Hindlimb muscle (tissue), 1 donor: ENCODE data around the gene RDH5. TPM values are rescaled to one million over a fixed set of nuclear protein-coding genes. Genes with fewer than 3 reads are reported as not detected.

Experiments
- DNase-seq: peaks from one replicate; pipeline ENCODE4 v3.0.0-alpha.2; 2013
- polyA plus RNA-seq: library from polyadenylated mRNA; unstranded; fragments of 120-200 nt; gene quantifications from one replicate; pipeline ENCODE4 v1.2.1, GENCODE V29; 2013; ENCODE audit not compliant: insufficient read length

The RDH5 gene
- polyA plus RNA-seq: 31.4 TPM

- no peak for DNase-seq
Observed at GRCh38 chr12:55720071-55720564, at the start of gene RDH5. Gene RDH5, plus strand, starts transcription at chr12:55720393. Its CDS starts 792 bp downstream, at chr12:55721185.

DNA sequence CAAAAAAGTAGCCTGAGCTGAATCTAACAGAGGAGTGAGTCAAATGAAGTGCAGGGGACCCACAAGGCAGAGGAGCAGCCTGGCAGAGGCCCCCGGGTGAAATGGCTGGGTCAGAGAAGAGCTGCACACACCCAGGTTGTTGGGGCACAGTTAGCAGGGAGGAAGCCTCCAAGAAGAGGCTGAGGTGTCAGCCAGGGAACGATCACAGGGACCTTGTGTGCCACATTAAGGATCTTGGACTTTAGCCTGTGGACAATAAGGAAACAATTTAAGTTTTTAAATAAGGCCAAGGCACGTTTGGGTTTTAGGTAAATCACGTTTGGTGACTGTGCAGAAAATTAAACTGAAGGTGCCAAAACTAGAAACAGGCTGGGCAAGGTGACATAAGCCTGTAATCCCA, 48.4 kb upstream of the RDH5 start:
- DNase-seq: no peak

GRCh38 chr12:55673638-55674037, 46.6 kb upstream of the RDH5 start:
- no peak for DNase-seq

GRCh38 chr12:55675666-55676065, 44.5 kb upstream of the RDH5 start:
- no peak for DNase-seq

GRCh38 chr12:55676707-55677106, 43.5 kb upstream of the RDH5 start:
- DNase-seq: no peak

- no peak for DNase-seq
Observed at GRCh38 chr12:55679691-55680090, 40.5 kb upstream of the RDH5 start.

GRCh38 chr12:55681142-55682077, 38.8 kb upstream of the RDH5 start:
- peak; percentile 46 for DNase-seq

- no peak for DNase-seq
Observed at GRCh38 chr12:55682087-55682796, 38.0 kb upstream of the RDH5 start.

GRCh38 chr12:55683676-55684075, 36.5 kb upstream of the RDH5 start:
- DNase-seq: no peak

DNA sequence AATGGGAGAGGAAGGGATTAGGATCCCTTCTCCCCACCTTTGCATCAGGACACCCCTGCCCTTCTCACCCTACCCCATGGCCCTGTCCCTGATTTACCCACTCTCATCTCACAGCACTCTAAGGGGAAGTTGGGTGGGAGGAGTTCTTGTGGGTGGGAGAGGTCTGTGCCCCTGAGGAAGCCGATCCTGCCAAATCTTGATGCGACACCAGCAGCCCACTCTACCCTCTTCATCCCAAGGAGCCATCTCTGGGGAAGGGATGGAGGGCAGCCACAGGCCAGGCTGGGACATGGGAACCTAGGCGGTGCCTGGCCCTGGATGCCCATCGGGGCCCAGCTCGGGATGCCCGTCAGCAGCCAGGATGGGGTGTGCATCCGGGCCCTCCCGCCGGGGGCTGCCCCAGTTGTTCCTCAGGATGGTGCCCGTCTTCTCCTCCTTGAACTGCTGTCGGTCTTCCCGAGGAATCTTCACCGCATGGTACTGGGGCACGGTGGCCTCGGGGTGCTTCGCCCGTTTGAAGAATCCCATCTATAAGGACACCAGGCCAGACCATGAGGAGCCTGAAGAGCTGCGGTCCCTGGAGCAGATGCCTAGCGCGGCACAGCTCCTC, 35.3 kb upstream of the RDH5 start:
- no peak for DNase-seq

- no peak for DNase-seq
Observed at GRCh38 chr12:55685671-55686070, 34.5 kb upstream of the RDH5 start.

- DNase-seq: no peak
Observed at GRCh38 chr12:55686366-55687010, 33.7 kb upstream of the RDH5 start.

GRCh38 chr12:55687746-55688145, 32.4 kb upstream of the RDH5 start:
- no peak for DNase-seq

GRCh38 chr12:55688716-55689655, 31.2 kb upstream of the RDH5 start:
- no peak for DNase-seq

DNA sequence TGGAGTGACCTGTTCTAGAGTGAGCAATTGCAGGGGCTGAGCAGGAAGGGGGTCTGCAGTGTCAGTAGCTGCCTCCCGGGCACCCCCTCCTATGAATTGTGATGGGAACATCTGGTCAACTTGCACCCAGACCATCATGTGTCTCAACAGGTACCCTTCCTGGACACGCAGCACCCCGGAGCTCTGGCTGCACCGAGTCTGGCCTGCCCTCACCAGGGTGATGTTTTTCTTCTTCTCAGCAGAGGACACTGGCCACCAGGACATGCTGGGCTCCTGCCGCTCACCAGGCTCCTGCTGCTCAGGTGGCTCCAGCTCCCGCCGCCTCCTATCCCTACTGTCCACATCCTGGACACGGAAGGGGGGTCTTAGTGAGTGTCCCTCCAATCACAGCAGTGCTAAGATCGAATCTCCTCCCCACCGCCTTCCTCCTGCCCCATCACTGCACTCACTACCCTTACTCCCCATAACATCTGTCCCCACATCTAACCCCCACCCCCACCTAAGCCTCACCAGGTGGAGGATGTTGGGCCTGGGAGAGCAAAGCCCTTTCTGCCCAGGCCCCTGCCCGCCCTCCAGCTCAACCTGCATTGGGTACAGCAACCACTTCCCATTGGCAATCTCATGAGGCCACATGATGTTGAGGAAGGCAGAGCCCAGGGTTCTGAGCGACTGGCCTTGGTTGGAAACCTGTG, 27.4 kb upstream of the RDH5 start:
- no peak for DNase-seq

DNA sequence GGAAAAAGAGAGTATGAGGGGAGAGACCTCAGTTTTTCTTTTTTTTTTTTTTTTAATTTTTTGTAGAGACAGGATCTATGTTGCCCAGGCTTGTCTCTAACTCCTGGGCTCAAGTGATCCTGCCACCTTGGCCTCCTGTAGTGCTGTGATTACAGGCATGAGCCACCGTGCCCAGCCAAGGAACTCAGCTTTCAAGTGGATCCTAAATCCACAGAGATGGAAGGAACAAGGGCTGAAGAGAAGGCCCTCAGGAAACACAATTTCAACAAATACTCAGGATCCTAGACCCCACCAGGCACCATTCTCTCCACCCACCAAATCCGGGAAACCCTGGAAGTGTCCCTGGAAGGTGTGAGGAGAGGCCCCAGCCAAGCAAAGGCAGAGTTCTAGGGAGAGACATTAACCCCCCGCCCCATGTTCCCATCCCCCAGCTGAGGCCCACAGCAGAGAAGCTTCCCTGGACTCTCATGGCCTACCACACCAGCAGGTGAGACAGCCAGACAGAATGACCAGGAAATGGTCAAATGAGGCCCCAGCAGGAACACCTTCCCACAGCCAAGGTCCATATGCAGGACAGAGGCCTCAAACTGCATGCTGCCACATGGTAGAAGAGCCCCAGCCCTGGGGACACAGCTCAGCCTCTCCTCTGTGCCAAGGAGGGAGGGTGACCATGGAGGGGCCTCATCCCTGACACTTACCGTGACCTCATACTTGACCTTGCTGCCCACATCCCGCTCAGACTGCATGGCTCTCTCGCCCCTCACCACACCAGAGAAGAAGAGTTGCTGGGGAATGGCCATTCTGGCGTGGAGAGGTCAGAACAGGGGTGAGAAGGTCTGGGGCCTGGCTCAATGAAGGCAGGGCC, 26.6 kb upstream of the RDH5 start:
- DNase-seq: no peak

DNA sequence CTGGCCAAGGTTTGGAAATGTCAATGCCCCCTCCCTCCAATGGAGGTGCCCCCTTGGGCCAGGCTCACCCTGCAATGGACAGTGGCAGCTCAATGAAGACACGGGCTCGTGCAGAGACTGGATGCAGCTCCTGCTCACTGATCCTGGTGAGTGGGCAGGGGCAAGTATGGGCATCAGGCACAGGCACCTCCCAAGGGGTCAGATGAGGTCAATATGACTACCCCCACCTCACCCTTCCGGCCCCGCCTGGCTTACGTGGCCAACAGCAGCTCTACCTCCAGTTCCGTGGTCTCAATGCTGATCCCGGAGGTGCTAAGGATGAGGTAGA, 26.0 kb upstream of the RDH5 start:
- DNase-seq: no peak

DNA sequence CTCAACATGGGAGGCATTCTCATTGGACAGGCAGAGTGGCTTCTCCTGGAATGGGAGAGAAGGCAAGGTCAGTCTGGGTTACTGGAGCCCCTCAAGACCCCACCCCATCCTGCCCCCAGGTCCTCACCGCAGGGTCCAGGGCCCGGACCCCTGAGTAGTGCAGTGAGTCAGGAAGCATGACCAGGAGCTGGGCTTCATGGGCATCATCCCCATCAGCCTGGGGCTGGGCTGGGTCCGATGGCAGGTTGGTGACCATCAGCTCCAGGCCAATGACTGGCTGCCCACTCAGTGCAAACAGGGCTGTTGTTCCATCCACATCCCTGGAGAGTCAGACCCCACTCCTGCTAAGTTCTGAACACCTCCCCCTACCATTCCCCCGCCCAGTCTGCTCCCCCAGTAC, 25.5 kb upstream of the RDH5 start:
- no peak for DNase-seq

DNA sequence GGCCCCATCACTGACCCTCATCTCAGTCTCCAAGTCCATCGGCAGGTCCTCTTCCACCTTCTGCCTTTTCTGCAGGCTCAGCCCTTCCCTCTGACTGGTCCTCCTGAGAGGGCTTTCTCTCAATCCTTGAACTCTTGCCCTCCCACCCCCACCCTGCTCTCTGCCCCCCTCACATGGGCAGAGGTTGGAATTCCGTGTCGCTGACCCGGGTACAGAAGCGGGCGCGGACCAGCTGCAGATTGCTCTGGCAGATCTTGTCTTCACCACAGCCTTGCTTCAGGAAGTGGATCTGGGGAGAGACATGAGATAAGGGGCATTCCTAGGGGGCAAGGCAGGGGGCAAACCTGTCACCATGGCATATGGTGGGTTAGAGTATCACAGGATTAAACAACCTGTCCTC, 24.8 kb upstream of the RDH5 start:
- no peak for DNase-seq

DNA sequence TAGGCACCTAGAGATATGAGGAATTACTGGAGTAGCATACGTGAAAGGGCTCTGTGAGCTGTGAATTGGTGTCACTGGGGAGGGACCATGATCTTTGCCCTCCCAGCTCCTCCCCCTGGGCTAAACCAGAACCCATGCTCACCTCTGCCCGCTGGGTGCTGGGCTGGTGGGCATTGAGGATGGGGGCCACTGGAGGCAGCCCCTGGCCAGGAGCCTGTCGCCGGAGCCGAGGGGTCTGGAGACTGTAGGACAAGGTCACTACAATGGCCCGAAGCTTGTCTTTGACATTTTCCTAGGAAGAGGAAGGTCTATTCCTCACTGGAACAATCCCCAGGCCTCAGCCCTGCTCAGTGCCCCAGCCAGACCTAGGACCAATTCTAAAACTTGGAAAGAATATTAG, 24.1 kb upstream of the RDH5 start:
- DNase-seq: no peak
